22Rv1 (cell line): ENCODE measurements around the gene CD74.

Experiments
- H3K27ac ChIP-seq: fragments of 450-650 bp; 2 replicates; pipeline ENCODE4 v1.5.1; 2017
- ZFX ChIP-seq: fragments of 450-650 bp; IDR thresholded peaks from 2 replicates; pipeline ENCODE4 v1.6.1; 2017; ENCODE audit warnings: antibody characterized with exemption, borderline replicate concordance
- TF ChIP-seq, protein P1 (sequence below): fragments of 450-650 bp; IDR thresholded peaks from 2 replicates; pipeline ENCODE4 v1.5.1; 2017; ENCODE audit warnings: mild to moderate bottlenecking

CD74 gene

DNA sequence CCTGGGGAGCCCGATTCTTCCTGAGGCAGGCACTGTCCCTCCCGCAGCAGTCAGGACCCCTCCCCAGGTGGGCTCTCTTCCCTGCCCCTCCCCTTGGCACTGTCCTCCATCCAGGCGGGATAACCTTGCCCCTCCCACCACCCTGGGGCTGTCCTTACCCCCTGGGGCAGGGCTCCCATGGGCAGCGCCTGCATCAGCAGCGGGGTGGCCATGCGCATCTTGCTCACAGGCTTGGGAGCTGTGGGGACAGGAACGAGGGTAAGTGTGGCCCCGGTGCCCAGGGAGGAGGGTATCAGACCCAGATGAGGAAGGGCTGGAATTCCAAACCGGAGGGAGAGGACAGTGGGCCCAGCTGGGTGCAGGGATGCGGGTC is 6.0 kb downstream of the CD74 start:
- TF ChIP-seq ZFX, result no peak
- TF ChIP-seq, protein P1, sequence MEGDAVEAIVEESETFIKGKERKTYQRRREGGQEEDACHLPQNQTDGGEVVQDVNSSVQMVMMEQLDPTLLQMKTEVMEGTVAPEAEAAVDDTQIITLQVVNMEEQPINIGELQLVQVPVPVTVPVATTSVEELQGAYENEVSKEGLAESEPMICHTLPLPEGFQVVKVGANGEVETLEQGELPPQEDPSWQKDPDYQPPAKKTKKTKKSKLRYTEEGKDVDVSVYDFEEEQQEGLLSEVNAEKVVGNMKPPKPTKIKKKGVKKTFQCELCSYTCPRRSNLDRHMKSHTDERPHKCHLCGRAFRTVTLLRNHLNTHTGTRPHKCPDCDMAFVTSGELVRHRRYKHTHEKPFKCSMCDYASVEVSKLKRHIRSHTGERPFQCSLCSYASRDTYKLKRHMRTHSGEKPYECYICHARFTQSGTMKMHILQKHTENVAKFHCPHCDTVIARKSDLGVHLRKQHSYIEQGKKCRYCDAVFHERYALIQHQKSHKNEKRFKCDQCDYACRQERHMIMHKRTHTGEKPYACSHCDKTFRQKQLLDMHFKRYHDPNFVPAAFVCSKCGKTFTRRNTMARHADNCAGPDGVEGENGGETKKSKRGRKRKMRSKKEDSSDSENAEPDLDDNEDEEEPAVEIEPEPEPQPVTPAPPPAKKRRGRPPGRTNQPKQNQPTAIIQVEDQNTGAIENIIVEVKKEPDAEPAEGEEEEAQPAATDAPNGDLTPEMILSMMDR, result no peak
- H3K27ac ChIP-seq, result no peak overlapping the region

DNA sequence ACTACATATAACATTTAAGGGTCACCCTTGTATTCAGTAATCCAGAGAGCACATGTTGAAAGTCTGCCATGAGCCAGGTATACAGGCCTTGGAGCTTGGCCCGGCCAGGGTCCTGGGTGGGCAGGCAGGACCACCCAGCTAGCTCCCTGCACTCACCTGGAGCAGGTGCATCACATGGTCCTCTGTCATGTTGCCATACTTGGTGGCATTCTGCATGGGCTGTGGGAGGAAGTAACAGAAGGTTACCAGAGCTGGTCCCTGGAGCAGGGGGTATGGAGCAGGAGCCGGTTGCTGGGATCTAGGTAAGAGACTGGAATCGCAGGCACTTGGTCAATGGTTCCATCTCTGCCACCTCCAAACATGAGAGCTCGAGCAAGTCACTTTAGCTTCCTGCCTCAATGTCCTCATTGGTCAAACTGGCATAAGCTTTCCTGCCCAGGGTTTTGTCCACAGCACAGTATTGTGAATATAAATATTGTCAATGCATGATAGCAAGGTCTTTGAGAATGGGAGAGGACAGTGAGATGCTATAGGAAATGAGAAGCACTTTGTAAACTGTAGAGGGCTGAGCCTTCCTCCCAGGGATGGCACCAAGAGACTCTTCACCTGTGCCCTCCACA is 6.5 kb downstream of the CD74 start:
- no peak overlapping the region for H3K27ac ChIP-seq
- no peak for TF ChIP-seq ZFX
- TF ChIP-seq, protein P1, result no peak

DNA sequence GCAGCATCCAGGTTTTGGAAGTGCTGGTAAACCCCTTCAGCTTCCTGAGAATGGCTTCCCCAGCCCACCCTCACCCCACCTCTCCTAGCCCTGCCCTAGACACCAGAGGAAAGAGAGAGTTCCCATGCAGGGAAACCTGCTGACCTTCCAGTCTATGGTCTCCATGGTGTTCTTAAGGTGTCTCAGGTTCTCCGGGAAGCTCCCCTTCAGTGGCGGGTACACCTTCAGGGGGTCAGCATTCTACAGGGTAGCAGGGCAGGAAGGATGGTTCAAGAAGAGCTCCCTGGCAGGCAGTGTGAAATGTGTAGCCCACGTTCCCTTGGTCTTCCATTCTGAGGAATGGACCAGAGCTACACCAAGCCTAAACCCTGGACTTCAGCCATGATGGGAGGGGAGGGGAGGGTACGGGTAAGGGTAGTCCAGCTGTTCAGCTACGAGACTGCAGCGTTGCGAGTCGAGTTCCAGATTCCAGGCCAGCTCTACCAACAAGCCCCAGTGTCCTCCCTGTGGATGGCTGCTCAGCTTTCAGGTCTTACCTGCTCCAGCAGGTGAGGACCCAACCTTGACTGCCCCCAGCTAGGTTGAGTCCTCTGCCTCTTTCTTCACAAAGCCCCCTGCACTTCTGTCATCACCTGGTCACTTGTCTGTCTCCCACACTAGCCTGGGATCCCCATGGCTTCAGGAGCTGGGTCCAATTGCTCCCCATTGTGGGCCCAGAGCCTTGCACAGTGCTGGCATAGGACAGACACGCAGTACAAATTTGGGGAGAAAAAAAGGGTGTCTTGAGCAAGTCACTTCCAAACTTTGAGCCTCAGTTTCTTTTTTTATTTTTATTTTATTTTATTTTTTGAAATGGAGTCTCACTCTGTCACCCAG is 7.5 kb downstream of the CD74 start:
- no peak overlapping the region for H3K27ac ChIP-seq
- no peak for TF ChIP-seq ZFX
- TF ChIP-seq, protein P1, result no peak

DNA sequence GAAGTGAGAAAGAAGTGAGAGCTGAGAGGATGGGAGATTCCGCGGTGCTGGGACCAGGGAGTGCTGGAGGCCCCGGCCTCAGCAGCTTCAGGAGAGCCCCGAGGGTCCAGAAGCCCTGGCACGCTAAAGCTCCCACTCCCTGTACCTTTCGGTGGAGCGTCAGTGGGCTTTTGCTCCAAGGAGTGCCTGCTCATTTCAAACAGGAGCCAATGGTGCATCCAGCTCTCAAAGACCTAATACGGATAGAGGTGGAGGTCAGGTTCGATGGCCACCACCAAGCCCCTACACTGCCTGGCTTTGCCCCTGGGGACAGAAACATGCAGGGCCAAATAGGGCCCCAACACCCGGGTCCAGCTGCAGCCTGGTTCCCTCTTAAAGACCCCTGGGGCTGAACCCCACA is 8.2 kb downstream of the CD74 start:
- no peak overlapping the region for H3K27ac ChIP-seq
- TF ChIP-seq, protein P1, result no peak
- no peak for TF ChIP-seq ZFX

DNA sequence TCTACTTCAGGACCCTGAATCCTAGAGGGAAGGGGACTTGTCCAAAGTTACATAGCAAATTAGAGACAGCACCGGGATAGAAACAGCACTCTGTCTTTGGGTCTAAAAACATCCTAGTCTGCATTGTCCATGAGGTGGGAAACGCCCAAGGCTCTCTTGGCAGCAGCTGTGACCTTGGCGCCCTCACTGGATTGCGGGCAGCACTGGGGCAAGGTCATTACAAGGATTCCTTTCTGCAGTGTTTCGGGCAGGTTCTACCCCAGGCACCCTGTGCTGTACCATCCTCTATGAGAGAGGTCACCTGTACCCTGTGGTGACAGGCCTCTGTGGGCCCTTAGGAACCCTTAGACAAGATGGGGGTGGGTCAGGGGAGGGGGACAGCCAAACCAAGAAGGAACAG is 8.6 kb downstream of the CD74 start:
- H3K27ac ChIP-seq, result no peak overlapping the region
- TF ChIP-seq, protein P1, result no peak
- no peak for TF ChIP-seq ZFX

DNA sequence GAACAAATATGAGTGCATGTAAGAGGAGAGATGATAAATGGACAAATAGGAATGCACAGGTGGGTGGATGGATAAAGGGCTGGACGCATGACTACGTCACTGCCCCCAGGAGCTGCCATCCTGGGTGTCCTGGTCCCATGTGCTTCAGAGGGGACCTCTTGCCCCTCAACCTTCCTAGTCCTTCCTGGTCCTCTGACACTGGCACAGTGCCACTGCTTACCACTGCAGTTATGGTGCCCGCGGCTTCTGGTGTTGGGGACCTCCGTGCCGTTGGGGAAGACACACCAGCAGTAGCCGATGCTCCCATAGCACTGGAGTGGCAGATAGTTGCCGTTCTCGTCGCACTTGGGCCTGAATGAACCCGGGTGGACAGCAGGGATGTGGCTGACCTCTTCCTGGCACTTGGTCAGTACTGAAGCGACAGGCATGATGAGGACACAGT is 9.8 kb downstream of the CD74 start:
- no peak overlapping the region for H3K27ac ChIP-seq
- TF ChIP-seq ZFX, result no peak
- TF ChIP-seq, protein P1, result no peak

DNA sequence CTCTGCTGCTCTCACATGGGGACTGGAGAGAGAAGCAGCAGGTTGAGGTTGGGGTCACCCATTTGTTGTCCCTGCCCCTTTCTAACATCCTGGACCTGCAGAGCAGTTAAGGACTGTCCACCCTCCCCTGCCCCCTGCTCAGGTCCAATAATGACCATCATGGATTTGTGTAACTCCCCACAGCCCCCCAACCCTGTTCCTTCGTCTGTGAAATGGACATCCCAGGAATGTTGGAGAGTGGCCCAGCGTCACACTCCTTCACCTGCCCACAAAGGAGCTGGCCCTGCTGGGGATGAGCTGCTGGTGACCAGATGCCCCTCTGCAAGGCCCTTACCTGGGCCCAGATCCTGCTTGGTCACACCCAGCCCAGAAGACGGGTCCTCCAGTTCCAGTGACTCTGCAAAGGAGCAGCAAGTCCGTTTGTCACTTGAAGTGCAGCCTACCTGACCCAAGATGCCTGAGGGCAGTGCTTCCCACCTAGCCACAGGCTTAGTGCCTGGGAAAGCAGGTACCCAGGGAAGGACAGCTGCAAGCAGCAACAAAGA is 10.4 kb downstream of the CD74 start:
- no peak for TF ChIP-seq ZFX
- TF ChIP-seq, protein P1, result no peak
- no peak overlapping the region for H3K27ac ChIP-seq
